ENCODE data around the gene DPAGT1. TPM values are rescaled to one million over a fixed set of nuclear protein-coding genes. Genes with fewer than 3 reads are reported as not detected.
A peak's percentile ranks its signal among the peaks of the same experiment; 100 is the strongest.

Gene DPAGT1
- total RNA-seq, 1 donor from 2014 or later, result 41.2 TPM

DNA sequence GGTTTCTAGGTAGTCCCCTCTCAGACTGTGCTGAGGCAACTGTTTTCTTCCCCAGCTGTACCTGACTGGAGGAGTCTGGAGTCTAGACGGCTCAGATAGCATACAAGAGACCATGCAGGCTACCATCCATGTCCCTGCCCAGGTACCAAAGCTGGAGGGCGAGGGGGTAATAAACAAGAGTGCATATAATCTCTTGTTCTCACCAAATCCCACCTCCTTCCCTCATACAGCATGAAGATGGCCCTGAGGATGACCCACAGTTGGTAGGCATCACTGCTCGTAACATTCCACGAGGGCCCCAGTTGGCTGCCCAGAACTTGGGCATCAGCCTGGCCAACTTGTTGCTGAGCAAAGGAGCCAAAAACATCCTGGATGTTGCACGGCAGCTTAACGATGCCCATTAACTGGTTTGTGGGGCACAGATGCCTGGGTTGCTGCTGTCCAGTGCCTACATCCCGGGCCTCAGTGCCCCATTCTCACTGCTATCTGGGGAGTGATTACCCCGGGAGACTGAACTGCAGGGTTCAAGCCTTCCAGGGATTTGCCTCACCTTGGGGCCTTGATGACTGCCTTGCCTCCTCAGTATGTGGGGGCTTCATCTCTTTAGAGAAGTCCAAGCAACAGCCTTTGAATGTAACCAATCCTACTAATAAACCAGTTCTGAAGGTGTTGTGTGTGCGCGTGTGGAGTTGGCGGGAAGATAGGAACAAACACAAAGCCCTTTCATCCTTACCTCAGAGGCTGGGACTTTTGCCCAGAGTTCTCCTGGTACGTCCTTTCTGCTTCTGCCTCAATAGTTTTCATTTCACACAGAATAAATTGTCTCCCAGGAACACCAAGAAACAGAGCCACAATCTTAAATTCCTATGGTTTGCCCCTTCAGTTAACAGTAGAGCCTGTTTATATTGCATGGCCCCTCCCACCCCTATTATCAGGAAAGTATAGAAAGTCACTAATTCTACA lies 8.5 kb downstream of the DPAGT1 start:
- peak overlapping the region; percentile 87 for H3K4me3 Mint-ChIP-seq (ENCODE audit: unreplicated experiment)
- TF ChIP-seq, protein P1, sequence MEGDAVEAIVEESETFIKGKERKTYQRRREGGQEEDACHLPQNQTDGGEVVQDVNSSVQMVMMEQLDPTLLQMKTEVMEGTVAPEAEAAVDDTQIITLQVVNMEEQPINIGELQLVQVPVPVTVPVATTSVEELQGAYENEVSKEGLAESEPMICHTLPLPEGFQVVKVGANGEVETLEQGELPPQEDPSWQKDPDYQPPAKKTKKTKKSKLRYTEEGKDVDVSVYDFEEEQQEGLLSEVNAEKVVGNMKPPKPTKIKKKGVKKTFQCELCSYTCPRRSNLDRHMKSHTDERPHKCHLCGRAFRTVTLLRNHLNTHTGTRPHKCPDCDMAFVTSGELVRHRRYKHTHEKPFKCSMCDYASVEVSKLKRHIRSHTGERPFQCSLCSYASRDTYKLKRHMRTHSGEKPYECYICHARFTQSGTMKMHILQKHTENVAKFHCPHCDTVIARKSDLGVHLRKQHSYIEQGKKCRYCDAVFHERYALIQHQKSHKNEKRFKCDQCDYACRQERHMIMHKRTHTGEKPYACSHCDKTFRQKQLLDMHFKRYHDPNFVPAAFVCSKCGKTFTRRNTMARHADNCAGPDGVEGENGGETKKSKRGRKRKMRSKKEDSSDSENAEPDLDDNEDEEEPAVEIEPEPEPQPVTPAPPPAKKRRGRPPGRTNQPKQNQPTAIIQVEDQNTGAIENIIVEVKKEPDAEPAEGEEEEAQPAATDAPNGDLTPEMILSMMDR (IDR thresholded peaks at IDR 0.05), result no peak
- peaks cover 13% of the 10 kb centered on the region for H3K36me3 Mint-ChIP-seq (ENCODE audit: low read depth)
- DNase-seq (ENCODE audit: low spot score), result no peak
- no peaks in the 10 kb centered on the region for H3K27me3 Mint-ChIP-seq (ENCODE audit: low read depth)
- H3K4me1 Mint-ChIP-seq (ENCODE audit: low read depth), result peaks cover 32% of the 10 kb centered on the region
- no peaks in the 10 kb centered on the region for H3K9me3 Mint-ChIP-seq (ENCODE audit: low read depth)
- H3K27ac Mint-ChIP-seq (ENCODE audit: unreplicated experiment), result peak overlapping the region; percentile 91

DNA sequence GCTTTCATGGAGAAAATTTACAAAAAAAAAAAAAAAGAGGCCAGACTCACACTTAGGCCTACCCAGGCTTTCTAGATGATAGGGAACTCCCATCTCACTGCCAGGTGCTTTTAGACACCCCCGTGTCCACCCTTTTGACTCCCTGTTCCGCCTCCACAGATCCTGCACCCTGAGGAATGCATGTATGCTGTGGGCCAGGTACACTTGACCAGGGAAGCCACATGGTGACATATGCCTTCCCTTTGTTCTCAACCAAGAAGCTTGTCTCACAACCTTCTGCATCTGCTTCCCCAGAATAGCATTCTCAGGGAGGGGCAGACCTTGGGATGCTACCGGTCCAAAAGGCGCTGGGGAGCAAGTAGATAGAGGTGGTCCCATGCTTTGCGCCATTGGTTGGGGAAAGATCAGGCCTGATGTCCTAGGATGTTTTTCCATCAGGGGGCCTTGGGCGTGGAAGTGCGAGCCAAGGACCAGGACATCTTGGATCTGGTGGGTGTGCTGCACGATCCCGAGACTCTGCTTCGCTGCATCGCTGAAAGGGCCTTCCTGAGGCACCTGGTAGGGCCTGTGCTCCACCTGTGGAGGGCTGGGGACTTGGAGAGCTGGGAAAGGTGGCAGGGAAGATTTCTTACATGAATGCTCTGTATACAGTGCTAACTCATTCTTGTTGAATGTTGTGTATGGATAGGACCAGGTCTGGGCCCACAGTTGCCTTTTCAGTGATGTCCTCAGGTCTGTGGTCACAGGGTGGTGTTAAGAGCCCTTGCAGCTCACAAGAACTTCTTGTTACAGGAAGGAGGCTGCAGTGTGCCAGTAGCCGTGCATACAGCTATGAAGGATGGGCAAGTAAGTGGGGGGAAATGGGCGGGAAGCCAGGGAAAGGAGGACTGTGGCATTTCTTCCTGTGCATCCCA lies 9.4 kb downstream of the DPAGT1 start:
- TF ChIP-seq, protein P1 (IDR thresholded peaks at IDR 0.05), result no peak
- Mint-ChIP-seq H3K4me3 (ENCODE audit: unreplicated experiment) (peak overlapping the region; percentile 16), H3K27ac (ENCODE audit: unreplicated experiment) (no peak overlapping the region), H3K27me3 (ENCODE audit: low read depth) (no peaks in the 10 kb centered on the region), H3K36me3 (ENCODE audit: low read depth) (peaks cover 7% of the 10 kb centered on the region), H3K4me1 (ENCODE audit: low read depth) (peaks cover 32% of the 10 kb centered on the region), H3K9me3 (ENCODE audit: low read depth) (no peaks in the 10 kb centered on the region)
- no peak for DNase-seq (ENCODE audit: low spot score)

- peaks cover 34% of the 10 kb centered on the region for H3K4me1 Mint-ChIP-seq (ENCODE audit: low read depth)
- H3K4me3 Mint-ChIP-seq (ENCODE audit: unreplicated experiment), result no peak overlapping the region
- no peaks in the 10 kb centered on the region for H3K27me3 Mint-ChIP-seq (ENCODE audit: low read depth)
- no peaks in the 10 kb centered on the region for H3K9me3 Mint-ChIP-seq (ENCODE audit: low read depth)
- TF ChIP-seq, protein P1 (IDR thresholded peaks at IDR 0.05), result no peak
- peaks cover 4% of the 10 kb centered on the region for H3K36me3 Mint-ChIP-seq (ENCODE audit: low read depth)
- DNase-seq (ENCODE audit: low spot score), result no peak
- no peak overlapping the region for H3K27ac Mint-ChIP-seq (ENCODE audit: unreplicated experiment)
Observed at GRCh38 chr11:119091178-119091577, 10.5 kb downstream of the DPAGT1 start.

DNA sequence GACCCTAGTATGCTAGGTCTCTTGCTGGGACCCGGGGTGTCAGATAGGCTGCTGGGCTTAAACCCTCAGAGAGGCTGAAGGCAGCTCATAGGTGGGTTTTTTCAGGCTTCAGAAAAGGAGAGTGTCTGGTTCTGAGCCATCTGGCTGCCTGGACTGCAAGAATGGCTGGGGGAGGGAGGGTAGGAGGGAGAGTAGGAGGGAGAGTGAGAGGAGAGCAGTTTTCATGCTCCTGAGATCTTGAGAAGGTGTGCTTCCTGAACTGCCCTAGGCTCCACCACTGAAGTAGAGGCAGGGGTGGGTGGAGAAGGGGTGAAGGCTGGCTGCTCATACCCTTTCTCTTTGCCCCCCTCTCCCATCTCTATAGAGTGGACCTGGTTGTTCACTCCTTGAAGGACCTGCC lies 12.3 kb downstream of the DPAGT1 start:
- peaks cover 41% of the 10 kb centered on the region for H3K4me1 Mint-ChIP-seq (ENCODE audit: low read depth)
- no peak overlapping the region for H3K4me3 Mint-ChIP-seq (ENCODE audit: unreplicated experiment)
- H3K27me3 Mint-ChIP-seq (ENCODE audit: low read depth), result no peaks in the 10 kb centered on the region
- no peak for DNase-seq (ENCODE audit: low spot score)
- peaks cover 4% of the 10 kb centered on the region for H3K36me3 Mint-ChIP-seq (ENCODE audit: low read depth)
- H3K9me3 Mint-ChIP-seq (ENCODE audit: low read depth), result no peaks in the 10 kb centered on the region
- TF ChIP-seq, protein P1 (IDR thresholded peaks at IDR 0.05), result no peak
- H3K27ac Mint-ChIP-seq (ENCODE audit: unreplicated experiment), result no peak overlapping the region

DNA sequence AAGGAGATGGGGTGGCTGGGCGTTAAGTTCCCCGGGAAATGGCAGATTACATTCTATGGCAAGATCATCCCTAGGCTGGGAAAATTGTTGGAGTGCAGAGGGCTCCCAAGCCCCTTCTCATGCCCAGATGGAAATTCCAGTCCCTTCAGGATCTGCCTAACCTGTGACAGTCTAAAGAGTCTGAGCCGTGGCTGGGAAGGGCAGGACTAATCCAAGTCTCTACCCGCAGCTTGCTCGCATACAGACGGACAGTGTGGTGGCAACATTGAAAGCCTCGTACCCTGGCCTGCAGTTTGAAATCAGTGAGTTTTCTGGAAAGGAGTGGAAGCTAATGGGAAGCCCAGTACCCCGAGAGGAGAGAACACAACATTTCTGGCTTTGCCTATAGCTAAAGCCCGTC lies 13.2 kb downstream of the DPAGT1 start:
- Mint-ChIP-seq H3K27ac (ENCODE audit: unreplicated experiment) (no peak overlapping the region), H3K36me3 (ENCODE audit: low read depth) (peaks cover 2% of the 10 kb centered on the region), H3K9me3 (ENCODE audit: low read depth) (no peaks in the 10 kb centered on the region), H3K27me3 (ENCODE audit: low read depth) (no peaks in the 10 kb centered on the region), H3K4me3 (ENCODE audit: unreplicated experiment) (no peak overlapping the region), H3K4me1 (ENCODE audit: low read depth) (peaks cover 37% of the 10 kb centered on the region)
- DNase-seq (ENCODE audit: low spot score), result no peak
- TF ChIP-seq, protein P1 (IDR thresholded peaks at IDR 0.05), result no peak
